Activated CD8-positive, alpha-beta memory T cell treated with anti-CD3 and anti-CD28 coated beads for 36 hours (primary cell): ENCODE measurements around the gene DEFB132. TPM values are rescaled to one million over a fixed set of nuclear protein-coding genes. Genes with fewer than 3 reads are reported as not detected.

Experiments
- CTCF ChIA-PET: fragments of 350-600 bp; sonication (Branson Sonifier 250); formaldehyde crosslinking; loops from one replicate; lab custom pipeline; 2021; ENCODE audit warnings: antibody characterized with exemption; lab: Charles Lee
- POLR2A ChIA-PET: fragments of 350-600 bp; sonication (Branson Sonifier 250); formaldehyde crosslinking; loops from one replicate; lab custom pipeline; 2021; ENCODE audit warnings: antibody characterized with exemption; lab: Charles Lee
- total RNA-seq, 2 experiments: library from RNA; stranded (reverse); gene quantifications; one replicate each; pipeline ENCODE4 v1.2.3, GENCODE V29; 2021

Gene DEFB132
- total RNA-seq, 2 experiments from 2014 or later, result not detected

DNA sequence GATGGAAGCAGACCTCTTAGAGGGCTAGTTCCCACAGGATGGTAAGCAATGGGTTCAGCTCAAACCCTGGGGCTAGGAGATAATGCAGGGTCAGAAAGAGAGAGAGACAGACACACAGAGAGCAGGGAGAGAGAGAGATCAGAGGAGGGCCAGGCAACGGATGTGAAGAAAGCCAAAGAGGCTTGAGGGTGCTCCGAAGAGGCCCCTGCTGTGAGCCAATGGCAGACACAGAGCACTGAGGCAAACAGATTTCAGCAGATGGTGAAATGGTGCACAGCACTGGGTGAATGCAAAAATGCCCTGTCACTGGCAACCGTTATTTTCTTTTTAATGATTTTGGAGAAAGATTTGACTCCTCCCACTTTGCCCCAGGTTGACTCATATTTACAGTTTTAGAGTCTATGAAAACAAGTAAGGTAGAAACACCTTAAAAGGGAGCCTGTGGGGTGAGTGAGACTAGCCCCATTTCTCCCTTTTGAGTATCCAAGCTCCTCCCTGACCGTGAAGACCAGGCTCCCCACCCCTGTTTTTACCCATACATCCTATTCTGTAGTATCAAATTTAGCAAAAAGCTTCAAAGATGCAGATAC lies 840 bp downstream of the DEFB132 start:
- CTCF ChIA-PET, result interaction anchor here (0.5 to 0.9 kb wide), 2 partner anchors 46 to 72 kb away, joined by 3 read pairs; no protein-coding TSS in a partner anchor

DNA sequence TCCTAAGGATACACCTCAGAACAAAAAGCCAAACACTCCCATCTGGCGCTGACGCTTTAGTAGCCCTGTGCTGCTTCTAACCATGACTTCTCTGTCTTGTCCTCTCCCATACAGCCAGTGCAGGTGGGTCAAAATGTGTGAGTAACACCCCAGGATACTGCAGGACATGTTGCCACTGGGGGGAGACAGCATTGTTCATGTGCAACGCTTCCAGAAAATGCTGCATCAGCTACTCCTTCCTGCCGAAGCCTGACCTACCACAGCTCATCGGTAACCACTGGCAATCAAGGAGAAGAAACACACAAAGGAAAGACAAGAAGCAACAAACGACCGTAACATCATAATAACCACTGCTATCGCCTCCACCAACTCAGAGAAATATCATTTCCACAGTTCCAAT lies 1.4 kb downstream of the DEFB132 start:
- CTCF ChIA-PET, result interaction anchor here (0.9 kb wide), 1 partner anchor 71 kb away, joined by 3 read pairs; no protein-coding TSS in a partner anchor
- POLR2A ChIA-PET, result no interaction called here

More for the DNA sequence above, 840 bp downstream of the DEFB132 start:
- POLR2A ChIA-PET, result no interaction called here

DNA sequence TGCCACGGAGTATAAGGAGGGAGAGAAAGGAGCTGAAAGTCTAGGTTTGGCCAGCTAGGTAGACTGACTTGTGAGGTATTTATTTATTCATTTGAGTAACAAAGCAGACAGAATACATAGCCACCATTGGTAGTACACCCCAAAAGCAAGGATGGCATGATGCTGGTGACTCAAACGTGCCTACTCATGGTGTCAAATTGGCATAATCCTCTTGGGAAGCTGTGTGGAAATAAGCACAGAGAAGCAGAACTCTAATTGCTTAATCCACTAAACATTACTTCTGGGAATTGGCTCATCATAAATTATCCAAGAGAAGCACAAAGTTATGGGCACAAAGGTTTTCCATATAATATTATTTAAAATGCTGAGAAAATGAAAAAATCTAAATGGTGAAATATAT lies 2.5 kb downstream of the DEFB132 start:
- POLR2A ChIA-PET, result no interaction called here

DNA sequence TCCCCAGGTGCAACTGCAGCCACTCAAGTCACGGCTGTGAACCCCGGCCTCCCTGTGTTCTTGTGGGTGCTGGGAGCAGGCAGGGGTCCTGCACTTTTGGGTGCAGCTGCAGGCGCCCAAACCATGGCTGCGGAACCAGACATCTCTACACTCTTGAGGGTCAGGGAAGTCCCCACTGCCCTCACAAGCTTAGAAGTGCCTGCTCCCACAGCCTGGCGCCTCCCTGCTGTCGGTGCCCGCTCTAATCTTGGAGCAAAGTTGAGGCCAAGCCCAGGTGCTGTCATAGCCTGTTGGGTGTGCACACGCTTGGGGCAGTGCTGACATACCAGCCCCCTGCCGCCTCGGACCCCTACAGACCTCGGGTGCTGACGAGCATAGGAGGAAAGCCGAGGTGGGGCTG lies 6.2 kb downstream of the DEFB132 start:
- CTCF ChIA-PET, result interaction anchor here (6.1 kb wide), 1 partner anchor 67 kb away, joined by 26 read pairs; no protein-coding TSS in a partner anchor
- POLR2A ChIA-PET, result no interaction called here

More for the DNA sequence above, 2.5 kb downstream of the DEFB132 start:
- CTCF ChIA-PET, result no interaction called here

GRCh38 chr20:266596-267562 lies 9.4 kb downstream of the DEFB132 start:
- POLR2A ChIA-PET, result interaction anchor here (1.2 kb wide), 1 partner anchor 80 kb away, joined by 3 read pairs; the partner anchor contains the start of gene NRSN2

DNA sequence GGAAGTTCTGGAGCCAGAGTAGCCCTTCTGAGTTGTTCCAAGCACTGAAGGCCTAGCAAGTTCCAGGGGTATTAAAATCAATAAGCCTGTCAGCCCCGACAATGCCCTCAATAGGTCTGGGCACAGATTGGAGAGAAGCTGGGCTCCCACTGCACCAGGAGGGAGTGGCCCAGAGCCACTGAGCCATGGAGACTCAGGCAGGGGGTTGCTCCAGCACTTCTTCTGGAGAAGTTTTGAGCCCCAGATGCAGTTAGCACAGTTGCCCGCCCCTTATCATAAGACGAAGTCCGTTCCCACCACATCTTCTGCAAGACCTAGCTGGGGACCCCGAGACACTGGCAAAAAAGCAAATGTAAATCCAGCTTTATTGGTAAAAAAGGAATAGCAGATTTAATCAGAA lies 13.0 kb downstream of the DEFB132 start:
- POLR2A ChIA-PET, result no interaction called here

More at GRCh38 chr20:266596-267562, 9.4 kb downstream of the DEFB132 start:
- CTCF ChIA-PET, result interaction anchor here (0.8 to 6.1 kb wide), 10 partner anchors 11 to 64 kb away, joined by 3 to 26 read pairs (median 3); no protein-coding TSS in a partner anchor

DNA sequence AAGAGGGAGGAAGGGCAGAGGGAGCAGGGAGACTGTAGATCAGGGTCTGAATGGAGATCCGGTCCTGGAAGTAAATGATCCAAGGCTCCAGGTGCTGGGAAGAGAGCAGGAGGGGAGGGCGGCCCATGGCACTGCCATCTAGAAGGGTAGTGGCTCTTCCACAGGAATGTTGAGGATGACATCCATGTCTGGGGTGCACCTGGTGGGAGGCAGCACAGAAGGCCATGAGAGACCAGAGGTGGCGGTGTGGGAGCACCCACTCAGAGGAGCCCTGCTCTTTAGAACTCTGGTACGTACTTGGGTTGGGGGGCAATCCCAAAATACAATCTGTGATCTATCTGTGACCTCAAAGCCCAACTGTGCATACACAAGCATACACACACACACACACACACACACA lies 13.5 kb downstream of the DEFB132 start:
- ChIA-PET CTCF (no interaction called here), POLR2A (no interaction called here)

More for the DNA sequence above, 13.0 kb downstream of the DEFB132 start:
- CTCF ChIA-PET, result no interaction called here

- ChIA-PET POLR2A (no interaction called here), CTCF (no interaction called here)
Observed at GRCh38 chr20:271528-271927, 14.0 kb downstream of the DEFB132 start.

DNA sequence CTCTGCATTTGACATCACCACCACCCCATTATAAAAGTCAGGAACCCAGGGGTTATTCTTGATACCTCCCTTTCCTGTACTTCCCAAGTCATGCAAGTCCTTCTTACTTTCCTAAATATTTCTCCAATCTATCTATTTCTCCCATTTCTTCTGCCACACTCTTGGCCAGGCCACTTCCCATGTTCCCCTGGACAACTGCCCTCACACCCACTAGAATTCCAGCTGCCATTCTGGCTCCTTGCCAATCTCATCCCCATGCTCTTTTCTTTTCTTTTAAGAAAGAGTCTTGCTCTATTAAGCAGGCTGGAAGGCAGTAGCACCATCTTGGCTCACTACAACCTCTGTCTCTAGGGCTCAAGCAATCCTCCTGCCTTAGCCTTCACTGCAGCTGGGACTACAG lies 15.2 kb downstream of the DEFB132 start:
- ChIA-PET POLR2A (no interaction called here), CTCF (no interaction called here)

DNA sequence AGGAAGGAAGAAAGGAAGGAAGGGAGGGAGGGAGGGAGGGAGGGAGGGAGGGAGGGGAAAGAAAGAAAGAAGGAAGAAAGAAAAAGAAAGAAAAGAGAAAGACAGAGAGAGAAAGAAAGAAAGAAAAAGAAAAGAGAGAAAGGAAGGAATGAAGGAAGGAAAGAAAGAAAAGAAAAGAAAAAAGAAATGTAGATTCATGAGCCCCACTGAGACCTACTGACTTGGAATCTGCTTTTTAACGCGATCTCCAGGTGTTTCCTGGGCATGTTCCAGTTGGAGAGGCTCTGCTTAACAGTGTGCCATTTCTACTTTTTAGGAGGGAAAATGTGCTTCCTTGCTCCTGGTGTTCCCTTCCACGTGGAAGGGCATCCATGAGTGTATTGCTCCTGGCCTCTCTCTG lies 16.4 kb downstream of the DEFB132 start:
- ChIA-PET CTCF (no interaction called here), POLR2A (no interaction called here)

GRCh38 chr20:275791-276190 lies 18.3 kb downstream of the DEFB132 start:
- POLR2A ChIA-PET, result no interaction called here

GRCh38 chr20:276620-277495 lies 19.3 kb downstream of the DEFB132 start:
- CTCF ChIA-PET, result no interaction called here
- POLR2A ChIA-PET, result no interaction called here

More at GRCh38 chr20:275791-276190, 18.3 kb downstream of the DEFB132 start:
- CTCF ChIA-PET, result no interaction called here

DNA sequence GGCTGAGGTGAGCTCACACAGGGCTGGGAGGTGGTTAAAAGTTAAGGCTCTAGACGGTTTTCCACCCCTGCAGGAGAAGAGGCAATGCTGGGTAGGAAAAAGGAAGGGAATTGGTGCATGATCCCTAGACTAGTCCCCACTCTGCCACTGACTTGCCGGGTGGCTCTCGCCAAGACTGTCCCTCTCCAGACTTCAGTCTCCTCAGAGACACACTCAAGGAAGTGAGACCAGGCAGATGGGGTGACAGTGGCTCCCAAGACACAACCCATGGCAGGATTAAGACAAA lies 19.9 kb downstream of the DEFB132 start:
- ChIA-PET CTCF (interaction anchor here (1.6 kb wide), 1 partner anchor 10 kb away, joined by 8 read pairs; no protein-coding TSS in a partner anchor), POLR2A (no interaction called here)

- CTCF ChIA-PET, result interaction anchor here (1.6 kb wide), 1 partner anchor 11 kb away, joined by 8 read pairs; no protein-coding TSS in a partner anchor
- POLR2A ChIA-PET, result no interaction called here
Observed at GRCh38 chr20:278181-278580, 20.7 kb downstream of the DEFB132 start.

DNA sequence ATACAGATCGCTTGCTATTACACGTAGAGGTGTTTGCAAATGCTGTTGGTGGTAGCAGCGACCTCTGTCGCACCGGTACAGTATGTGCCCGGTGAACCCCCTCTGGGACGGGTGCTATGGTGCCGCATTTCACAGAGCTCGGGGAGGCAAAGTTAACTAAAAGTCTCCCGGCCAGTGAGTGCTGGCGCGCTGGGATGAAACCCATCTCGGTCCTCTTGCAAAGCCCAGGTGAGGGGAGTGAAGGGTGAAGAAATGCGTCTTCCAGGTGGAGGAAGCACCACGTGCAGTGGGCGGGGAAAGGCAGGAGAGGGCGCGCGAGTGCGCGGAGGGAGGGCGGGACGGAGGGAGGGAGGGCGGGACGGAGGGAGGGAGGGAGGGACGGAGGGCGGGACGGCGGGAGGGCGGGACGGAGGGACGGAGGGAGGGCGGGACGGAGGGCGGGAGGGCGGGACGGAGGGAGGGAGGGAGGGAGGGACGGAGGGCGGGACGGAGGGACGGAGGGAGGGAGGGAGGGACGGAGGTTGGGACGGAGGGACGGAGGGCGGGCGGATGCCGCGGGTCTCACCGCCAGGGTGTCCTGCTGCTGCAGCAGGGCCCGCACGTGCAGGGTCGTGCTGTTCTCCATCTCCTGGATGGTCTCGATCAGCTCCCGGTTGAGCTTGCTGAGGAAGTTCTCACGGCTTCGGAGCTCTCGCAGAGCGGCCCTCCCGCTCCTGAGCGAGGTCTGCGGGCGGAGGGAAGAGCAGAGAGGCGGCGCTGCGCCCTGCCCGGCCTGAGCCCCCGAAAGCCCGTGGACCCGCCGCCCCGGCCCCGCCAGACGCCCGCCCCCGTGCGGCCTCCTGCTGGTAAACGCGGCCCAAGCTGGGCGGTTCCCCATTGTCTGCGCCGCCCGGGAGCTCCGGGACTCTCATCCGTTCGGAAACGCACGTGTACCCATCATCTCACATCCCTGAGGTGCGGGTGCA lies 21.4 kb downstream of the DEFB132 start:
- ChIA-PET POLR2A (no interaction called here), CTCF (interaction anchor here (1.4 to 1.6 kb wide), 2 partner anchors 12 to 21 kb away, joined by 3 to 8 read pairs; no protein-coding TSS in a partner anchor)

- ChIA-PET POLR2A (no interaction called here), CTCF (no interaction called here)
Observed at GRCh38 chr20:284172-284571, 26.6 kb downstream of the DEFB132 start.

DNA sequence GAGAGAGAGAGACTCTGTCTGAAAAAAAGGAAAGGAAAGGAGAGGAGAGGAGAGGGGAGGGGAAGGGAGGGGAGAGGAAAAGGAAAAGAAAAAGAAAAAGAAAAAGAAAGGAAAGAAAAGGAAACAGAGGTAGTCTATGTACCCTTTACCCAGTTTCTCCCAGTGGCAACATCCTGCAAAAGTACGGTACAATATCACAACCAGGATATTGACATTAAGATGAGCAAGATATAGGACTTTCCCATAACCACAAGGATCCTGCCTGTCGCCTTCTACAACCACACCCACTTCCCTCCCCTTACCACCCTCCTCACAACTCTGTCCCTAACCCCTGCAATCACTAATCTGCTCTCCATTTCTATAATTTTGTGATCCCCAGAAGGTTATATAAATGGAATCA lies 29.0 kb downstream of the DEFB132 start:
- ChIA-PET CTCF (no interaction called here), POLR2A (no interaction called here)
